Transverse colon (tissue), 4 donors: ENCODE data around the gene PTPRD. TPM values are rescaled to one million over a fixed set of nuclear protein-coding genes. Genes with fewer than 3 reads are reported as not detected.

Source experiments
- DNase-seq: peaks from one replicate; pipeline ENCODE4 v3.0.0-alpha.2; 2019
- H3K27ac ChIP-seq, 4 donors: fragments of 200-600 bp; sonication (generic); 2 replicates each; pipeline ENCODE4 v1.5.1; 2016 to 2018; ENCODE audit warnings: inconsistent platforms in 4 of 4
- H3K27me3 ChIP-seq: fragments of 200-600 bp; sonication (generic); 2 replicates; pipeline ENCODE4 v1.5.1; 2017; ENCODE audit warnings: inconsistent platforms
- H3K36me3 ChIP-seq, 4 donors: fragments of 200-600 bp; sonication (generic); 2 replicates each; pipeline ENCODE4 v1.5.1; 2017 to 2019; ENCODE audit warnings: inconsistent platforms in 4 of 4
- H3K4me1 ChIP-seq, 4 donors: fragments of 200-600 bp; sonication (generic); 2 replicates each; pipeline ENCODE4 v1.5.1; 2017 to 2020; ENCODE audit warnings: inconsistent platforms in 4 of 4
- H3K4me3 ChIP-seq, 4 donors: fragments of 200-600 bp; sonication (generic); 1 replicate in 1 of 4; 2 replicates in 3 of 4; pipeline versions ENCODE4 v1.5.1 to v1.6.1; 2017 to 2019; ENCODE audit warnings: inconsistent platforms in 4 of 4
- H3K9me3 ChIP-seq, 2 donors: fragments of 200-600 bp; sonication (generic); 2 replicates each; pipeline ENCODE4 v1.5.1; 2017 to 2019; ENCODE audit warnings: inconsistent platforms in 2 of 2
- CTCF ChIP-seq, 5 experiments: fragments of 200-600 bp in 3 of 5; fragments of 450-650 bp in 2 of 5; sonication (generic) in 3 of 5; IDR thresholded peaks; 1 replicate in 2 of 5; 2 replicates in 3 of 5; pipeline ENCODE4 v1.5.1; 2016 to 2017; ENCODE audit warnings: antibody characterized with exemption in 5 of 5, inconsistent platforms in 3 of 5, mild to moderate bottlenecking in 2 of 5, moderate library complexity in 1 of 5
- EP300 ChIP-seq: sonication (generic); formaldehyde crosslinking; IDR thresholded peaks from one replicate; pipeline ENCODE4 v1.6.1; 2017; ENCODE audit warnings: antibody characterized with exemption, low read depth
- POLR2A ChIP-seq: fragments of 450-650 bp; IDR thresholded peaks from one replicate; pipeline ENCODE4 v1.6.1; 2016; ENCODE audit warnings: antibody characterized with exemption, mild to moderate bottlenecking, moderate library complexity
- POLR2AphosphoS5 ChIP-seq, 3 donors: sonication (generic); formaldehyde crosslinking; IDR thresholded peaks; one replicate each; pipeline ENCODE4 v1.6.1; 2016; ENCODE audit warnings: antibody characterized with exemption in 3 of 3
- WGBS, 2 donors: methylation state at CpG; one replicate each; pipeline ENCODE4 v1.1.5; 2018; ENCODE audit warnings: low coverage in 1 of 2; 5-methylcytosine and 5-hydroxymethylcytosine counted together
- in situ Hi-C, 4 donors: fragments of 200-750 bp; cut with MboI; loops; one replicate each; pipeline versions ENCODE4 v1.15.0 to v1.15.1; 2017; ENCODE audit warnings: low sequenced_read_pairs in 3 of 4, low pct_ligation_motif_present in 1 of 4, low pct_unique_long_range_greater_than_20kb in 1 of 4
- intact Hi-C: fragments of 100-400 bp; cut with DNase I; formaldehyde crosslinking; loops from one replicate; pipeline ENCODE4 v1.15.1; 2023; ENCODE audit warnings: low total_unique reads
- total RNA-seq, 4 donors: library from RNA; depleted of rRNA; stranded (reverse); fragments of >200 nt; gene quantifications; one replicate each; pipeline ENCODE4 v1.1.0, GENCODE V29; 2016

PTPRD gene
- total RNA-seq, 4 donors from 2014 or later: 43.0 to 115 (median 79.1) TPM

GRCh38 chr9:10605388-10605787, 7.4 kb downstream of the PTPRD start:
- no peak overlapping the region for H3K4me3 ChIP-seq
- H3K27me3 ChIP-seq: peaks cover 2% of the 10 kb centered on the region
- no peak overlapping the region for H3K27ac ChIP-seq
- intact Hi-C loops: no loop called here
- H3K4me1 ChIP-seq: no peaks in the 10 kb centered on the region
- no peaks in the 10 kb centered on the region for H3K9me3 ChIP-seq
- DNase-seq: no peak
- in situ Hi-C loops: no loop called here
- no peaks in the 10 kb centered on the region for H3K36me3 ChIP-seq
- no peak for TF ChIP-seq CTCF (IDR thresholded peaks at IDR 0.05)
- 55 to 64% methylated on average over 4 of the region's 4 CpGs for WGBS, 2 donors

- Histone ChIP-seq H3K27ac (no peak overlapping the region), H3K4me3 (no peak overlapping the region), H3K36me3 (no peaks in the 10 kb centered on the region), H3K9me3 (no peaks in the 10 kb centered on the region), H3K4me1 (no peaks in the 10 kb centered on the region), H3K27me3 (no peaks in the 10 kb centered on the region)
- WGBS, 2 donors: 7 to 26% methylated on average over 1 of the region's 1 CpG
- TF ChIP-seq EP300 (no peak), CTCF (IDR thresholded peaks at IDR 0.05) (no peak), POLR2AphosphoS5 (IDR thresholded peaks at IDR 0.05) (no peak), POLR2A (no peak)
- in situ Hi-C loops (no loop called here), intact Hi-C loops (no loop called here)
- DNase-seq: no peak
These were observed 7.9 kb downstream of the PTPRD start for GRCh38 chr9:10604927-10605326.

GRCh38 chr9:10597801-10598200, 15.0 kb downstream of the PTPRD start:
- no peak overlapping the region for H3K4me3 ChIP-seq
- DNase-seq: no peak
- H3K36me3 ChIP-seq: no peaks in the 10 kb centered on the region
- H3K27me3 ChIP-seq: no peaks in the 10 kb centered on the region
- TF ChIP-seq POLR2A: no peak
- no peak for TF ChIP-seq POLR2AphosphoS5 (IDR thresholded peaks at IDR 0.05)
- no peak for TF ChIP-seq CTCF (IDR thresholded peaks at IDR 0.05)
- no peak for TF ChIP-seq EP300
- WGBS, 2 donors: 59 to 84% methylated on average over 3 of the region's 3 CpGs
- no peaks in the 10 kb centered on the region for H3K9me3 ChIP-seq
- intact Hi-C loops: no loop called here
- H3K27ac ChIP-seq: no peak overlapping the region
- no peaks in the 10 kb centered on the region for H3K4me1 ChIP-seq
- in situ Hi-C loops: loop anchor here in 1 of 4 donors (25.0 kb wide), 1 partner anchor 110 kb away; no protein-coding TSS in a partner anchor

GRCh38 chr9:10594482-10594881, 18.3 kb downstream of the PTPRD start:
- Histone ChIP-seq H3K27ac (no peak overlapping the region), H3K9me3 (no peaks in the 10 kb centered on the region), H3K27me3 (no peaks in the 10 kb centered on the region), H3K4me3 (no peak overlapping the region), H3K36me3 (no peaks in the 10 kb centered on the region), H3K4me1 (no peaks in the 10 kb centered on the region)
- DNase-seq: no peak
- TF ChIP-seq EP300: no peak
- TF ChIP-seq POLR2A: no peak
- no peak for TF ChIP-seq CTCF (IDR thresholded peaks at IDR 0.05)
- TF ChIP-seq POLR2AphosphoS5 (IDR thresholded peaks at IDR 0.05): no peak
- 39 to 54% methylated on average over 2 to 3 of the region's 3 CpGs for WGBS, 2 donors
- in situ Hi-C loops (loop anchor here in 1 of 4 donors (25.0 kb wide), 1 partner anchor 107 kb away; no protein-coding TSS in a partner anchor), intact Hi-C loops (no loop called here)
